Sigmoid colon (tissue), 7 donors: ENCODE measurements around the gene TNRC18. TPM values are rescaled to one million over a fixed set of nuclear protein-coding genes. Genes with fewer than 3 reads are reported as not detected.

Experiments
- DNase-seq: peaks from one replicate; pipeline ENCODE4 v3.0.0-alpha.2; 2019
- H3K27ac ChIP-seq, 4 donors: fragments of 200-600 bp; sonication (generic); one replicate each; pipeline ENCODE4 v1.5.1; 2016 to 2019; ENCODE audit warnings: mild to moderate bottlenecking in 1 of 4
- H3K27me3 ChIP-seq, 3 donors: fragments of 200-600 bp; sonication (generic); one replicate each; pipeline ENCODE4 v1.5.1; 2019; ENCODE audit warnings: mild to moderate bottlenecking in 1 of 3
- H3K36me3 ChIP-seq, 4 donors: fragments of 200-600 bp; sonication (generic); one replicate each; pipeline ENCODE4 v1.5.1; 2016 to 2019
- H3K4me1 ChIP-seq, 4 donors: fragments of 200-600 bp; sonication (generic); one replicate each; pipeline ENCODE4 v1.5.1; 2017 to 2019
- H3K4me3 ChIP-seq, 4 donors: fragments of 200-600 bp; sonication (generic); one replicate each; pipeline ENCODE4 v1.5.1; 2017 to 2019; ENCODE audit warnings: mild to moderate bottlenecking in 2 of 4, moderate library complexity in 1 of 4
- H3K9me3 ChIP-seq, 4 donors: fragments of 200-600 bp in 3 of 4; sonication (generic) in 3 of 4; one replicate each; pipeline versions ENCODE4 v1.5.1 to v1.6.1; 2013 to 2019
- EP300 ChIP-seq, 4 donors: sonication (generic); formaldehyde crosslinking; IDR thresholded peaks; one replicate each; pipeline ENCODE4 v1.6.1; 2017; ENCODE audit warnings: antibody characterized with exemption in 4 of 4
- POLR2A ChIP-seq, 2 donors: fragments of 450-650 bp; IDR thresholded peaks; one replicate each; pipeline ENCODE4 v1.6.1; 2016; ENCODE audit warnings: antibody characterized with exemption in 2 of 2, mild to moderate bottlenecking in 2 of 2, moderate library complexity in 2 of 2
- POLR2AphosphoS5 ChIP-seq, 4 donors: sonication (generic); formaldehyde crosslinking; IDR thresholded peaks; one replicate each; pipeline ENCODE4 v1.6.1; 2017; ENCODE audit warnings: antibody characterized with exemption in 4 of 4
- WGBS, 2 donors: extraction: QIAGEN DNeasy Blood & Tissue Kit; methylation state at CpG; one replicate each; pipeline ENCODE4 v1.1.7; 2013; 5-methylcytosine and 5-hydroxymethylcytosine counted together
- intact Hi-C: fragments of 100-400 bp; cut with DNase I; formaldehyde crosslinking; loops from one replicate; pipeline ENCODE4 v1.15.1; 2023
- polyA plus RNA-seq, 3 donors: library from polyadenylated mRNA; stranded (reverse); fragments of 200-250 nt; gene quantifications; one replicate each; pipeline ENCODE4 v1.2.3, GENCODE V29; 2013
- total RNA-seq, 4 donors: library from RNA; depleted of rRNA; stranded (reverse); fragments of >200 nt; gene quantifications; one replicate each; pipeline ENCODE4 v1.1.0, GENCODE V29; 2016
- TF ChIP-seq, protein P1 (sequence below), 4 experiments: fragments of 450-650 bp in 3 of 4; fragments of 200-600 bp in 1 of 4; IDR thresholded peaks; one replicate each; pipeline ENCODE4 v1.5.1; 2016 to 2019; ENCODE audit warnings: antibody characterized with exemption in 4 of 4, mild to moderate bottlenecking in 3 of 4, moderate library complexity in 2 of 4
- donor health status: healthy with polysubstance abuse.
- donor health status: Bipolar disorder and iron deficiency.
- donor health status: healthy.

The TNRC18 gene
- total and polyA plus RNA-seq, 7 donors: 12.6 to 187 (median 44.9) TPM

DNA sequence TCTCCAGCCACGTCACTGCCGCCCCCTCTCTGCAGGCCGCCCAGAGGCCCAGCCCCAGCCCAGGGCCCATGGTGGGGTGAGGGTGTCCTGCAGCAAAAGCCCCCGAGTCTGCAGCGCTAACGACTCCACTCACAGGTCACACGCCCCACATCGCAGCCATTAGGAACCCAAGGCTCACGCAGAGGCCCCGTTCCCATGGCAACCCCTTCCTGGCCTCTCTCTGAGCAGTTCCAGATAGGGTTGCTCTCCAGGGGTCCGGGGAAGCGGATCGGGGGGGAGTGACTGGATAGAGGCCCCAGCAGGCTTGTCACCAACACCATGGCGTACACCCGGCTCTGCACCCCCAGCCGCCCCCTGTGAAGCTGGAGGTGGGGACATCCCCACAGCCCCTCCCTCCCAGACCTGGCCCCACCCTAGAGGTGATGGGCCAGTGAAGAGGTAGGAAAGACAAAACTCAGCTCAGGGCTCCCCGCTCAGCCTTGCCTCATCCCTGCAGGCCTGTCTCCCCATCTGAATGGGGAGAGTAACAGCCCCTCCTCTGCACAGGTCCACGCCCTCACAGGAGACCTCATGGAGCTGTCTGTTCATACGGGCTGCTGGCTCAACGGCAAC, 41.2 kb downstream of the TNRC18 start:
- intact Hi-C loops: no loop called here
- Histone ChIP-seq H3K27ac (peak overlapping the region; percentile 1 to 70 (median 56)), H3K36me3 (peaks cover 9 to 25% (median 13%) of the 10 kb centered on the region in 4 donors), H3K4me3 (peak overlapping the region in 1 of 4 donors; percentile 22), H3K9me3 (no peaks in the 10 kb centered on the region), H3K27me3 (no peaks in the 10 kb centered on the region), H3K4me1 (peaks cover 0 to 96% (median 86%) of the 10 kb centered on the region in 4 donors)
- peak; percentile 79 for DNase-seq
- 69 to 76% methylated on average over 20 of the region's 20 CpGs for WGBS, 2 donors
- TF ChIP-seq, protein P1, sequence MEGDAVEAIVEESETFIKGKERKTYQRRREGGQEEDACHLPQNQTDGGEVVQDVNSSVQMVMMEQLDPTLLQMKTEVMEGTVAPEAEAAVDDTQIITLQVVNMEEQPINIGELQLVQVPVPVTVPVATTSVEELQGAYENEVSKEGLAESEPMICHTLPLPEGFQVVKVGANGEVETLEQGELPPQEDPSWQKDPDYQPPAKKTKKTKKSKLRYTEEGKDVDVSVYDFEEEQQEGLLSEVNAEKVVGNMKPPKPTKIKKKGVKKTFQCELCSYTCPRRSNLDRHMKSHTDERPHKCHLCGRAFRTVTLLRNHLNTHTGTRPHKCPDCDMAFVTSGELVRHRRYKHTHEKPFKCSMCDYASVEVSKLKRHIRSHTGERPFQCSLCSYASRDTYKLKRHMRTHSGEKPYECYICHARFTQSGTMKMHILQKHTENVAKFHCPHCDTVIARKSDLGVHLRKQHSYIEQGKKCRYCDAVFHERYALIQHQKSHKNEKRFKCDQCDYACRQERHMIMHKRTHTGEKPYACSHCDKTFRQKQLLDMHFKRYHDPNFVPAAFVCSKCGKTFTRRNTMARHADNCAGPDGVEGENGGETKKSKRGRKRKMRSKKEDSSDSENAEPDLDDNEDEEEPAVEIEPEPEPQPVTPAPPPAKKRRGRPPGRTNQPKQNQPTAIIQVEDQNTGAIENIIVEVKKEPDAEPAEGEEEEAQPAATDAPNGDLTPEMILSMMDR (IDR thresholded peaks at IDR 0.05): no peak
- TF ChIP-seq POLR2A (IDR thresholded peaks at IDR 0.05): no peak
- no peak for TF ChIP-seq POLR2AphosphoS5 (IDR thresholded peaks at IDR 0.05)
- no peak for TF ChIP-seq EP300 (IDR thresholded peaks at IDR 0.05)

DNA sequence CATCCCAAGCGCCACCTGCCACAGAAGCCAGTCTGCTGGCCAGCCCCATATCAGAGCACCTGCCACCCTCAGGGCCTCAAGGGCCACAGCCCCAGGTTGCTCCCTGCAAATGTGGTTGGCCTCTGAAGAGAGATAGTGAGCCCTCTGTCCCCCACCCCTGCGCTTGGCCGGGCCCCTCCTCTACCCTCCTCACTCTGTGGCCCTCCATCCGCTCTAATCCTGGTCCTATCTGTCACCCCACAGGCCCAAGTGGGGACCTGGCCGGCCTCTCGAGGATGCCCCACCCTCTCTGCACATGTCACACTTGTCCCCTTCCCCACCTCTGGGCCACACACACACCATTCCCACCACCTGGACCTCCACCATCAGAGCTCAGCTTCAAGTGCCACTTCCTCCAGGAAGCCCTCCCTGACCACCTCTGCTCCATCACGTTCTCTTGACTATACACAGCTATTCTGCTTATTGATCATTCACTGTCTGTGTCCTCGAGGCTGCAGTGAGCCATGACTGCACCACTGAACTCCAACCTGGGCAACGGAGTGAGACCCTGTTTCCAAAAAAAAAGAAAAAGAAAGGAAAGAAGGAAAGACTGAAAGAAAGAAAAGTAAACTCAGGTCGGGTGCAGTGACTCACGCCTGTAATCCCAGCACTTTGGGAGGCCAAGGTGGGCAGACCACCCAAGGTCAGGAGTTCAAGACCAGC, 42.4 kb downstream of the TNRC18 start:
- intact Hi-C loops: no loop called here
- Histone ChIP-seq H3K27me3 (no peaks in the 10 kb centered on the region), H3K9me3 (no peaks in the 10 kb centered on the region), H3K27ac (peak overlapping the region; percentile 9 to 70 (median 50)), H3K4me3 (no peak overlapping the region), H3K4me1 (peaks cover 0 to 86% (median 83%) of the 10 kb centered on the region in 4 donors), H3K36me3 (peaks cover 9 to 25% (median 18%) of the 10 kb centered on the region in 4 donors)
- no peak for DNase-seq
- 70 to 78% methylated on average over 11 of the region's 11 CpGs for WGBS, 2 donors
- TF ChIP-seq, protein P1 (IDR thresholded peaks at IDR 0.05): no peak
- TF ChIP-seq POLR2AphosphoS5 (IDR thresholded peaks at IDR 0.05) (no peak), POLR2A (IDR thresholded peaks at IDR 0.05) (no peak), EP300 (IDR thresholded peaks at IDR 0.05) (no peak)

DNA sequence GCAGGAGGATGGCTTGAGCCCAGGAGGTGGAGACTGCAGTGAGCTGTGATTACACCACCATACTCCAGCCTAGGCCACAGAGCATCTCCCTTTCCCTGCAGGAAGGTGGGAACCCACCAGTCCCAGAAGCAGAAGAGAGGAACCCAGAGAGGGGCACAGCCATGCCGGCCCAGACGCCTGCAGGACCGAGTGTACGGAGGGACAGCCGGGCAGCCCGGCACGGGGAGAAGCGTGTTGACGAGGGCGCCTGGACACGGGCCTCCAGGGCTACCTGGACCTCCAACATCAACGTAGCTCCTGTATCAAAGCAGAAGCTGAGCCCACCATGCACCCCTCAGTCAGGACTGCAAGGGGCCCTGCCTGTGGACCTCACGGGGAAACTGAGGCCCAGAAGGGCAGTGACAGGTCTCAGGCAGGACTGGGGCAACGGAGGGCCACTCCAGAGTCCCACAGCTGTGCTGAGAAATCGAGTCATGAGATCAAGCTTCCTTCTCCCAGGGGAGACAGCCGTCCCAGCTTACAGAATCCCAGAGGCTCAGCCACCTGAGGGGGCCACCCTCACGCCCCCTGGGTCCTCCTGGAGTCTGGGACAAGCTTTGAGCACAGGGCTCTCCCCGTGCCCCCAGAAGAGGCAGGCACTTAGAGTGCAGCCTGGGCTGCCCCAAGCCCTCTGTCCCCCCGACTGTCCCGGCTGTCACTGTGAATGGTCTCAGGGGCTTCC, 43.1 kb downstream of the TNRC18 start:
- peaks cover 0 to 86% (median 82%) of the 10 kb centered on the region in 4 donors for H3K4me1 ChIP-seq
- WGBS, 2 donors: 87 to 89% methylated on average over 20 of the region's 20 CpGs
- intact Hi-C loops: no loop called here
- H3K36me3 ChIP-seq: peaks cover 15 to 30% (median 25%) of the 10 kb centered on the region in 4 donors
- TF ChIP-seq POLR2A (IDR thresholded peaks at IDR 0.05) (no peak), EP300 (IDR thresholded peaks at IDR 0.05) (no peak), POLR2AphosphoS5 (IDR thresholded peaks at IDR 0.05) (no peak)
- TF ChIP-seq, protein P1 (IDR thresholded peaks at IDR 0.05): no peak
- H3K4me3 ChIP-seq: no peak overlapping the region
- no peaks in the 10 kb centered on the region for H3K27me3 ChIP-seq
- DNase-seq: no peak
- no peaks in the 10 kb centered on the region for H3K9me3 ChIP-seq
- peak overlapping the region in 3 of 4 donors; percentile 37 to 70 (median 64) for H3K27ac ChIP-seq

DNA sequence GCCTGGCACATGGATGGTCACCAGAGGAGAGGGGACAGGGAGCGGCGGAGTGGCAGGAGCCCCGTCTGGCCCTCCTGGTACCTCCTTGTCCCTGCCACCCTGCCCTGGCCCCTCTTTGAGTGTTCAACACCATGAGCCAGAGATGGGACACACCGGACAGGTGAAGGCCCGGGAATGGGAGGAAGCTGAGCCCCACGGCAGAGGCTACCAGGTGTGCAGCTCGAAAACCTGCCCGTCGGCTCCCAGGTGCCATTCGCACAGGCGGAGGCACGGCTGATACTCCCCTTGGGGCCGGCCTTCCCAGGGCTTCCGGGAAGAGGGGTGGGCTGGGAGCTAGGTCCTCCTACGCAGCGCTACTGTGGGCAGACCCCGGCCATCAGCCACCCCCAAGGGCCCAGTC, 44.1 kb downstream of the TNRC18 start:
- Histone ChIP-seq H3K36me3 (peaks cover 11 to 39% (median 31%) of the 10 kb centered on the region in 4 donors), H3K4me1 (peaks cover 0 to 81% (median 74%) of the 10 kb centered on the region in 4 donors), H3K27me3 (no peaks in the 10 kb centered on the region), H3K27ac (peak overlapping the region in 3 of 4 donors; percentile 37 to 70 (median 64)), H3K4me3 (no peak overlapping the region), H3K9me3 (no peaks in the 10 kb centered on the region)
- intact Hi-C loops: no loop called here
- no peak for DNase-seq
- 84 to 89% methylated on average over 17 of the region's 17 CpGs for WGBS, 2 donors
- TF ChIP-seq POLR2A (IDR thresholded peaks at IDR 0.05) (no peak), EP300 (IDR thresholded peaks at IDR 0.05) (no peak), POLR2AphosphoS5 (IDR thresholded peaks at IDR 0.05) (no peak)
- TF ChIP-seq, protein P1 (IDR thresholded peaks at IDR 0.05): no peak
